ENCODE data around the gene TSPAN3. TPM values are rescaled to one million over a fixed set of nuclear protein-coding genes. Genes with fewer than 3 reads are reported as not detected.
A peak's percentile ranks its signal among the peaks of the same experiment; 100 is the strongest.

The TSPAN3 gene
- total RNA-seq, 2 experiments from 2014 or later, result 25.6 to 27.0 TPM

DNA sequence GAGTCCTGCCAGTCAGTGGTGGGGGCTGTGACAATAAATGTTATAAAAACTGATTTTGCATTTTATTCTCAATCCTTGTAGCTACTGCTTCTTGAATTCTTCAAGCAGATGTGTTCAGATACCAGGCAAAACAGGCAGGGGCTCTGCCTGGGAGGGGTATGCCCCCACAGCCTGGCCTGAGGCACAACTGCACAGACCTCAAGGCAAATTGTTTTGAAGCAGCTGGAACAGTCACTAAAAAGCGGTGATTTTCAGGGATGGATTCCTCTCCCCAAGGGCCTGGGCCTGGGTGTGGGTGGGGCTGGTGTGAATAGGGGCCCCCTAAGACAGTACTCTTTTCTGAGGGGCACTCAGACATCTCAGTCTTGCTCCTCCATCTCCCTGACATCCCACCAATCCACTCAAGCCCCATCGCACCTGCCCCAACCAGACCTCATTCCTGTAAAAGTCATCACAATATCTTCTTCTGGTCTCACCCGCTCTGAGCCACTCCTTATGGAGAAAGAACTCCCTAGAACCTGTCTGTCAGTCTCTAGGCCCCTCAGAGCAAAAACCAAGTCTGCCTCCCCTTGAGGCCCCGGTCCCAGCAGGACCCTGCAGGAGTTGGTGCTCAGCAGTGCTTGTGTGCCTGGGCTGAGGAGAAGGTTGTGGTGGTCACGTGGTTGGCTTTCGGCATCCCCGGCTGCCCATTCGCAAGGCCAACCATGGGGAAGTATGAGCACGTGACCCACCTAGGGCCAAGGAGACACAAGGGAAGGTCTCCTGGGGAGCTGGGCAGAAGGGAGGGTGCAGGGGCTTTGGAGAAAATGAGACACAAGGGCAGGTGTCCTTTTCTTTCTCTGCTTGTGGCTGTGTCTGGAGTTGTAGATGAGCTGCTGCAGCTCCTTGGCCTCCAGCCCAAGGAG is 78.9 kb downstream of the TSPAN3 start:
- H3K9me3 Mint-ChIP-seq, result no peaks in the 10 kb centered on the region
- no peak for ATAC-seq
- peak overlapping the region; percentile 3 for H3K27ac Mint-ChIP-seq
- H3K36me3 Mint-ChIP-seq (ENCODE audit: low read depth), result peaks cover 17% of the 10 kb centered on the region
- DNase-seq, result no peak
- CTCF ChIA-PET, result no interaction called here
- peaks cover 58% of the 10 kb centered on the region for H3K4me1 Mint-ChIP-seq (ENCODE audit: low read depth)
- TF ChIP-seq, protein P1, sequence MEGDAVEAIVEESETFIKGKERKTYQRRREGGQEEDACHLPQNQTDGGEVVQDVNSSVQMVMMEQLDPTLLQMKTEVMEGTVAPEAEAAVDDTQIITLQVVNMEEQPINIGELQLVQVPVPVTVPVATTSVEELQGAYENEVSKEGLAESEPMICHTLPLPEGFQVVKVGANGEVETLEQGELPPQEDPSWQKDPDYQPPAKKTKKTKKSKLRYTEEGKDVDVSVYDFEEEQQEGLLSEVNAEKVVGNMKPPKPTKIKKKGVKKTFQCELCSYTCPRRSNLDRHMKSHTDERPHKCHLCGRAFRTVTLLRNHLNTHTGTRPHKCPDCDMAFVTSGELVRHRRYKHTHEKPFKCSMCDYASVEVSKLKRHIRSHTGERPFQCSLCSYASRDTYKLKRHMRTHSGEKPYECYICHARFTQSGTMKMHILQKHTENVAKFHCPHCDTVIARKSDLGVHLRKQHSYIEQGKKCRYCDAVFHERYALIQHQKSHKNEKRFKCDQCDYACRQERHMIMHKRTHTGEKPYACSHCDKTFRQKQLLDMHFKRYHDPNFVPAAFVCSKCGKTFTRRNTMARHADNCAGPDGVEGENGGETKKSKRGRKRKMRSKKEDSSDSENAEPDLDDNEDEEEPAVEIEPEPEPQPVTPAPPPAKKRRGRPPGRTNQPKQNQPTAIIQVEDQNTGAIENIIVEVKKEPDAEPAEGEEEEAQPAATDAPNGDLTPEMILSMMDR (IDR thresholded peaks at IDR 0.05), result no peak
- H3K4me3 Mint-ChIP-seq, result no peak overlapping the region
- no peaks in the 10 kb centered on the region for H3K27me3 Mint-ChIP-seq
- POLR2A ChIA-PET, result interaction anchor here (0.6 to 6.3 kb wide), 3 partner anchors 19 to 200 kb away, joined by 3 to 62 read pairs (median 4); no protein-coding TSS in a partner anchor
- intact Hi-C loops (cut with micrococcal nuclease), result no loop called here

Other genes starting within 250 kb of the TSPAN3 start
- 10 to 100 TPM; 31.4 to 32.7 TPM for gene SCAPER, start 165.8 kb downstream of the TSPAN3 start, total RNA-seq
- 10 to 100 TPM; 21.8 to 21.9 TPM for gene RCN2, start 139.4 kb downstream of the TSPAN3 start, total RNA-seq
- gene PSTPIP1, start 76.0 kb downstream of the TSPAN3 start, total RNA-seq, result 100 to 1,000 TPM; 113 to 121 TPM